ENCODE data around the gene FAIM2. TPM values are rescaled to one million over a fixed set of nuclear protein-coding genes. Genes with fewer than 3 reads are reported as not detected.

The FAIM2 gene
- polyA plus RNA-seq, 4 donors: 2.2 to 13.5 TPM; not detected in 2

DNA sequence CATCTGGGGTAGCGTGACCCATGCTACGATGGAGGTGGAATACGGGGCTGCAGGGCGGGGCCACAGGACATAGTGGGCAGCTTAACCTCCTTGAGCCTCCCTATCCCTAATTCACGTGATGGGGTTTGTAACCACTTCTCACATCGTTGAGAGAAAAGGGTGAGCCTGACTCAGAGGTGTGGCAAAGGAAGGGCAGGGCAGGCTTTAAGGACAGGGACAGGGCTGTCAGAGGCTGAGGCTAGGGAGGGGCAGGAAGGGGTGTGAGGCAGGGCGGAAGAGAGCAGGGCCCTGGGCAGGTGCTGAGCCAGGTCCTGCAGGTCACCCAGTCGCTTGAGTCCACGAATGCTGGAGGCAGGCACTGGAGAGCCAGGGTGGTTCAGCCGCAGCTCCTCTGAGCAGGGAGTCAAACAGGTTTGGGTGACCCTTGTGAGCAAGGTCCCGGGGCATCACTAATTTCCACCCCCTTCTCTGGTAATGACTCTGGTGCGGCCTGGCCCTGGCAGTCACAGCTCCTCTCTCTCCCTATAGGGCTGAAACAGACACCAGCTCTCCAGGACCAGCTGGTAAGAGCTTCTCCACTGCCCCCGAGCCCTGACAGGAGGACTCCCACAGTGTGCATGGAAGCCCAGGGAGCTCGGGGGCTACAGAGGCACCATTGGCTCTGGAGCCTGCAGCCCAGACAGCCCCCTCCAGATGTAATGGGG lies 39.4 kb upstream of the FAIM2 start:
- FAIRE-seq (no peak), DNase-seq (no peak)
- Histone ChIP-seq H3K4me3 (ENCODE audit: low read depth in 1 of 3, low read length in 3 of 3) (no peak overlapping the region), H3K27ac (ENCODE audit: low read depth in 1 of 3, low read length in 2 of 3) (no peak overlapping the region), H3K36me3 (ENCODE audit: control insufficient read depth in 3 of 3, insufficient read depth in 2 of 3, low read depth in 1 of 3, low read length in 3 of 3) (no peaks in the 10 kb centered on the region), H3K9me3 (ENCODE audit: control insufficient read depth in 2 of 2, insufficient read depth in 1 of 2, low read depth in 1 of 2, low read length in 1 of 2) (no peaks in the 10 kb centered on the region), H3K4me1 (ENCODE audit: control insufficient read depth in 3 of 3, insufficient read depth in 2 of 3, low read depth in 1 of 3, low read length in 2 of 3) (peaks cover 0 to 3% (median 0%) of the 10 kb centered on the region in 3 donors), H3K27me3 (ENCODE audit: control insufficient read depth in 3 of 3, insufficient read depth in 3 of 3, low read length in 3 of 3) (peaks cover 0 to 4% (median 0%) of the 10 kb centered on the region in 3 donors)
- 55 to 73% (median 70%) methylated on average over 13 to 14 of the region's 14 CpGs for WGBS, 3 donors

DNA sequence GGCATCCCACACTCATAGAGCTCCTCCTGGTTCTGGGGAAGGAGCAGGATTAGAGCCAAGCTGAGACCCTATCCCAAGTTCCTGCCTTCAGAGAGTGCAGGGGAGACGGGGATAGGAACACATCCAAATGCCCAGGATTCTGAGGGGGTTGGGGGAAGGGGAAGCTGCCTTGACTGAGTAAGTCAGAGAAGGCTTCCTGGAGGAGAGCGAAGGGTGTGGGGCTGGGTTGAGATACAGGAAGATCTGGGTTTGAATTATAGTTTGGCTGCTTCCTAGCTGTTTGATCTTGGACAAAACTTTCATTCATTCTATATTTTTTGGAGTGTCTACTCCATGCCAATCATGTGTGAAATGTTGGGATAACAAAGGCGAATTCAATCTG lies 38.8 kb upstream of the FAIM2 start:
- peaks cover 0 to 3% (median 0%) of the 10 kb centered on the region in 3 donors for H3K4me1 ChIP-seq (ENCODE audit: control insufficient read depth in 3 of 3, insufficient read depth in 2 of 3, low read depth in 1 of 3, low read length in 2 of 3)
- no peak overlapping the region for H3K27ac ChIP-seq (ENCODE audit: low read depth in 1 of 3, low read length in 2 of 3)
- H3K9me3 ChIP-seq (ENCODE audit: control insufficient read depth in 2 of 2, insufficient read depth in 1 of 2, low read depth in 1 of 2, low read length in 1 of 2): no peaks in the 10 kb centered on the region
- DNase-seq (no peak), FAIRE-seq (no peak)
- 93 to 96% (median 95%) methylated on average over 3 of the region's 3 CpGs for WGBS, 3 donors
- H3K4me3 ChIP-seq (ENCODE audit: low read depth in 1 of 3, low read length in 3 of 3): no peak overlapping the region
- no peaks in the 10 kb centered on the region for H3K36me3 ChIP-seq (ENCODE audit: control insufficient read depth in 3 of 3, insufficient read depth in 2 of 3, low read depth in 1 of 3, low read length in 3 of 3)
- peaks cover 0 to 4% (median 0%) of the 10 kb centered on the region in 3 donors for H3K27me3 ChIP-seq (ENCODE audit: control insufficient read depth in 3 of 3, insufficient read depth in 3 of 3, low read length in 3 of 3)

DNA sequence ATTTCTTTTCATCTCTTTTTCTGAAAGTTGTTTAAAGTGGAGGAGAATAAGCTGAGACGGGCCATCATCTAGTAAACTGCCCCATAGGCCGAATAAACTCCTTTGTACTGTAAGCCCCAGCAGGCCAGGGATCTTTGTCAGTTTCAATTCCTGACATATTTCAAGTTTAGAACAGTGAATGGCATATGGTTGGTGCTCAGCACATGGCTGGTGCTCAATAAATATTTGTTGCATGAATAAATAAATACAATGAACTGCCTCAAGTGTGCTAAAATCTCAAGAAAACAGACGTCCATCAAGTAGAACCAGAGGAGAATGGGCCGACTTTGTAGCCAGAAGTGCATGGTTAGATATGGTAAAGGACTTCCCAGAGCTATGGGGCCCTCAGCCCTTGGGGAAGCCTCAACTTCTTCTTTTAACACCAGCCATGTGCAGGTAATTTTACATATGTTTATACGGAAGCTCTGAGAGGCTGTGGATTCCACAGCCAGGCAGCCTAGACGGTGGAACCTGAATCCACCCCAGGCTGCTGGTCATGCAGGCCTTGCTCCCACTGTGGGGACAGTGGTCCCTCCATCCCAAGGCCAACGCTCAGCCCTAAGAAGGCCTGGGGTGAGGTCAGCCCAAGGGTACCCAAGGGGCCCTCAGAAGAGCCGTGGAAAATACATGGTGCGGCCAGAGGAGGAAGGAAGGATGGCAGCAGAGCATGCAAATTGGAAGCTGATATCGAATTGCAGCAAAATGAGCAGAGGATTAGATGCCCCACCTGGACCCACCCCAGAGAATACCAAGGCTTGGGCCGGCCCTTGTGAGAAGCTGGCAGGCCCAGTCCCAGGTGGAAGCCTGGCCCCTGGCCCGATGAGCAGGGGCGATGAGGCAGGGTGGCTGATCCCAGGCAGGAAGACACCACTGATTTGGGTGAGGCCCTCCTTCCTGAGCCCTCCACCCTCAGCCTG lies 38.1 kb upstream of the FAIM2 start:
- H3K4me3 ChIP-seq (ENCODE audit: low read depth in 1 of 3, low read length in 3 of 3): no peak overlapping the region
- DNase-seq (no peak), FAIRE-seq (no peak)
- peaks cover 0 to 4% (median 0%) of the 10 kb centered on the region in 3 donors for H3K27me3 ChIP-seq (ENCODE audit: control insufficient read depth in 3 of 3, insufficient read depth in 3 of 3, low read length in 3 of 3)
- no peaks in the 10 kb centered on the region for H3K9me3 ChIP-seq (ENCODE audit: control insufficient read depth in 2 of 2, insufficient read depth in 1 of 2, low read depth in 1 of 2, low read length in 1 of 2)
- H3K27ac ChIP-seq (ENCODE audit: low read depth in 1 of 3, low read length in 2 of 3): no peak overlapping the region
- H3K36me3 ChIP-seq (ENCODE audit: control insufficient read depth in 3 of 3, insufficient read depth in 2 of 3, low read depth in 1 of 3, low read length in 3 of 3): no peaks in the 10 kb centered on the region
- WGBS, 3 donors: 85 to 91% (median 89%) methylated on average over 13 of the region's 13 CpGs
- H3K4me1 ChIP-seq (ENCODE audit: control insufficient read depth in 3 of 3, insufficient read depth in 2 of 3, low read depth in 1 of 3, low read length in 2 of 3): peaks cover 0 to 3% (median 0%) of the 10 kb centered on the region in 3 donors

GRCh38 chr12:49939707-49940106 lies 36.0 kb upstream of the FAIM2 start:
- no peaks in the 10 kb centered on the region for H3K36me3 ChIP-seq (ENCODE audit: control insufficient read depth in 3 of 3, insufficient read depth in 2 of 3, low read depth in 1 of 3, low read length in 3 of 3)
- DNase-seq (no peak), FAIRE-seq (no peak)
- no peaks in the 10 kb centered on the region for H3K9me3 ChIP-seq (ENCODE audit: control insufficient read depth in 2 of 2, insufficient read depth in 1 of 2, low read depth in 1 of 2, low read length in 1 of 2)
- H3K27ac ChIP-seq (ENCODE audit: low read depth in 1 of 3, low read length in 2 of 3): no peak overlapping the region
- WGBS, 3 donors: 92 to 100% (median 100%) methylated on average over 1 of the region's 1 CpG
- H3K4me1 ChIP-seq (ENCODE audit: control insufficient read depth in 3 of 3, insufficient read depth in 2 of 3, low read depth in 1 of 3, low read length in 2 of 3): no peaks in the 10 kb centered on the region
- no peak overlapping the region for H3K4me3 ChIP-seq (ENCODE audit: low read depth in 1 of 3, low read length in 3 of 3)
- peaks cover 0 to 2% (median 0%) of the 10 kb centered on the region in 3 donors for H3K27me3 ChIP-seq (ENCODE audit: control insufficient read depth in 3 of 3, insufficient read depth in 3 of 3, low read length in 3 of 3)

- Histone ChIP-seq H3K4me3 (ENCODE audit: low read depth in 1 of 3, low read length in 3 of 3) (no peak overlapping the region), H3K9me3 (ENCODE audit: control insufficient read depth in 2 of 2, insufficient read depth in 1 of 2, low read depth in 1 of 2, low read length in 1 of 2) (no peaks in the 10 kb centered on the region), H3K27me3 (ENCODE audit: control insufficient read depth in 3 of 3, insufficient read depth in 3 of 3, low read length in 3 of 3) (no peaks in the 10 kb centered on the region), H3K27ac (ENCODE audit: low read depth in 1 of 3, low read length in 2 of 3) (no peak overlapping the region), H3K4me1 (ENCODE audit: control insufficient read depth in 3 of 3, insufficient read depth in 2 of 3, low read depth in 1 of 3, low read length in 2 of 3) (no peaks in the 10 kb centered on the region), H3K36me3 (ENCODE audit: control insufficient read depth in 3 of 3, insufficient read depth in 2 of 3, low read depth in 1 of 3, low read length in 3 of 3) (no peaks in the 10 kb centered on the region)
- no peak for FAIRE-seq
- DNase-seq: no peak
Observed at GRCh38 chr12:49939307-49939706, 35.6 kb upstream of the FAIM2 start.

DNA sequence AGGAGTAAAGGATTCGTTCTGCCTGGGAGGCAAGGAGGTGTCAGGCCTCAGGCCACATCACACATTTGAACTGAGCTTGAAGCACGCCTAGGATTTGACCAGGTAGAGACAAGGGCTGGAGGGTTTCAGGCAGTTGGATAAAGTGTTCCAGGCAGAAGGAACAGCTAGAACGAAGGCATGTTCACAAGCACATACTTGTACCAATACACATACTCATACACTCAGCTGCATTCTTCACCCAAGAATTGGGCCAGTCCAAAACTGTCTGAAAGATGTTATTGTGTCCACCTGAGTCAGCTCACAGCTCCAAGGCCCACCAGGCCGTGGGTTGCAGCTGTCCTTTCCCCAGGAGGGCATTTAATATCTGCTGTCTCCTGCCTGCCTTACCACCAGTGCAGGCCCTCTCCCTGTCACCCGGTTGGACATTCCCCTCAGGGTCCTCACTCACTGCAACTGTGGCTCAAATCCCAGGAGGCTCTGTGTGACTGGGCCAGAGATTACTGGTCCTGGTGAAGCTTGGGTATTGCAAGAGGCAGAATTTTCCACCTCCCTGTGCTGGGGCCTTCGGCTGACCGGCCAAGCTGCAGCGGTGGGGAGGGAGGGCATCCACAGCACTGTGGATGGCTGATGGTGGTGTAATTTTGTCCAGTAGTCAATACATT lies 34.1 kb upstream of the FAIM2 start:
- no peaks in the 10 kb centered on the region for H3K9me3 ChIP-seq (ENCODE audit: control insufficient read depth in 2 of 2, insufficient read depth in 1 of 2, low read depth in 1 of 2, low read length in 1 of 2)
- 79 to 82% (median 81%) methylated on average over 8 of the region's 8 CpGs for WGBS, 3 donors
- no peaks in the 10 kb centered on the region for H3K4me1 ChIP-seq (ENCODE audit: control insufficient read depth in 3 of 3, insufficient read depth in 2 of 3, low read depth in 1 of 3, low read length in 2 of 3)
- no peak overlapping the region for H3K27ac ChIP-seq (ENCODE audit: low read depth in 1 of 3, low read length in 2 of 3)
- no peaks in the 10 kb centered on the region for H3K27me3 ChIP-seq (ENCODE audit: control insufficient read depth in 3 of 3, insufficient read depth in 3 of 3, low read length in 3 of 3)
- FAIRE-seq (no peak), DNase-seq (no peak)
- H3K4me3 ChIP-seq (ENCODE audit: low read depth in 1 of 3, low read length in 3 of 3): no peak overlapping the region
- no peaks in the 10 kb centered on the region for H3K36me3 ChIP-seq (ENCODE audit: control insufficient read depth in 3 of 3, insufficient read depth in 2 of 3, low read depth in 1 of 3, low read length in 3 of 3)

DNA sequence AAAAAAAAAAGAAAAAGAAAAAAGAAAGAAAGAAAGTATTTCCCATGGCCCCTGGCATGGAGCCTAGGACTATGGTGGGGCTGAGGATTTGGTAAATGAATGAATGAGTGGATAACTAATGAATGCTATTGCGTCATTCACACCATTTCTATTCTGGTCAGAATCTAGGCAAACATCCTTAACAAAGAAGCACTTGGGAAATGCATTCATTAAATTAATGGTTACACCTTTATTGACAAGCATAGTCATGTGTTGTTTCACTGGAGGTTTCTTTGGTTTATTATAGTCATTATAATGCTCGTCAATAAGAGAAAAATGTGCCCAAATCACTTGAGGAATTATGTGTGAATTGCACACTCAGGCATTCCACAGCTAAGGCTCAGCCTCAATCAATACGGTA lies 33.2 kb upstream of the FAIM2 start:
- FAIRE-seq: no peak

DNA sequence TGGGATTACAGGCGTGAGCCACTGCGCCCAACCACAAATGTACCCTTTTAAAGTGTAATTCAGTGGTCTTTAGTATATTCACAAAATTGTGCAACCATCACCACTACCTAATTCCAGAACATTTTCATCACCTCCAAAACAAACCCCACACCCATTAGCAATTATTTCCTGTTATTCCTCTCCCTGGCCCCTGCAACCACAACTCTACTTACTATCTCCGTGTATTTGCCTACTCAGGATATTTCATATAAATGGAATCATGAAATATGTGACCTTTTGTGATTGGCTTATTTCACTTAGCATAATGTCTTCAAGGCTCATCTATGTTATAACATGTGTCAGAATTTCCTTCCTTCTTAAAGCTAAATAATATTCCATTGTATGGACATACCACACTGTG lies 30.8 kb upstream of the FAIM2 start:
- Histone ChIP-seq H3K27ac (ENCODE audit: low read depth in 1 of 3, low read length in 2 of 3) (no peak overlapping the region), H3K36me3 (ENCODE audit: control insufficient read depth in 3 of 3, insufficient read depth in 2 of 3, low read depth in 1 of 3, low read length in 3 of 3) (no peaks in the 10 kb centered on the region), H3K4me1 (ENCODE audit: control insufficient read depth in 3 of 3, insufficient read depth in 2 of 3, low read depth in 1 of 3, low read length in 2 of 3) (no peaks in the 10 kb centered on the region), H3K4me3 (ENCODE audit: low read depth in 1 of 3, low read length in 3 of 3) (no peak overlapping the region), H3K9me3 (ENCODE audit: control insufficient read depth in 2 of 2, insufficient read depth in 1 of 2, low read depth in 1 of 2, low read length in 1 of 2) (no peaks in the 10 kb centered on the region), H3K27me3 (ENCODE audit: control insufficient read depth in 3 of 3, insufficient read depth in 3 of 3, low read length in 3 of 3) (peaks cover 0 to 6% (median 0%) of the 10 kb centered on the region in 3 donors)
- FAIRE-seq (no peak), DNase-seq (no peak)
- 86 to 94% (median 88%) methylated on average over 3 of the region's 3 CpGs for WGBS, 3 donors

More for the DNA sequence above, 33.2 kb upstream of the FAIM2 start:
- no peaks in the 10 kb centered on the region for H3K4me1 ChIP-seq (ENCODE audit: control insufficient read depth in 3 of 3, insufficient read depth in 2 of 3, low read depth in 1 of 3, low read length in 2 of 3)
- no peaks in the 10 kb centered on the region for H3K36me3 ChIP-seq (ENCODE audit: control insufficient read depth in 3 of 3, insufficient read depth in 2 of 3, low read depth in 1 of 3, low read length in 3 of 3)
- 75 to 89% (median 78%) methylated on average over 3 of the region's 3 CpGs for WGBS, 3 donors
- H3K27ac ChIP-seq (ENCODE audit: low read depth in 1 of 3, low read length in 2 of 3): no peak overlapping the region
- H3K9me3 ChIP-seq (ENCODE audit: control insufficient read depth in 2 of 2, insufficient read depth in 1 of 2, low read depth in 1 of 2, low read length in 1 of 2): no peaks in the 10 kb centered on the region
- H3K27me3 ChIP-seq (ENCODE audit: control insufficient read depth in 3 of 3, insufficient read depth in 3 of 3, low read length in 3 of 3): no peaks in the 10 kb centered on the region
- DNase-seq: no peak
- H3K4me3 ChIP-seq (ENCODE audit: low read depth in 1 of 3, low read length in 3 of 3): no peak overlapping the region
